Esophagus squamous epithelium (tissue), 4 donors: ENCODE results near the gene PHLDB2.

Experiments used
- POLR2A ChIP-seq, 4 donors: fragments of 450-650 bp; IDR thresholded peaks; one replicate each; pipeline ENCODE4 v1.6.1; 2017; ENCODE audit warnings: antibody characterized with exemption in 4 of 4, mild to moderate bottlenecking in 4 of 4, moderate library complexity in 3 of 4
- TF ChIP-seq, protein P1 (sequence below), 6 experiments: fragments of 450-650 bp in 4 of 6; fragments of 200-600 bp in 2 of 6; sonication (generic) in 2 of 6; IDR thresholded peaks; one replicate each; pipeline ENCODE4 v1.5.1; 2016 to 2019; ENCODE audit warnings: antibody characterized with exemption in 6 of 6, mild to moderate bottlenecking in 4 of 6, moderate library complexity in 4 of 6

DNA sequence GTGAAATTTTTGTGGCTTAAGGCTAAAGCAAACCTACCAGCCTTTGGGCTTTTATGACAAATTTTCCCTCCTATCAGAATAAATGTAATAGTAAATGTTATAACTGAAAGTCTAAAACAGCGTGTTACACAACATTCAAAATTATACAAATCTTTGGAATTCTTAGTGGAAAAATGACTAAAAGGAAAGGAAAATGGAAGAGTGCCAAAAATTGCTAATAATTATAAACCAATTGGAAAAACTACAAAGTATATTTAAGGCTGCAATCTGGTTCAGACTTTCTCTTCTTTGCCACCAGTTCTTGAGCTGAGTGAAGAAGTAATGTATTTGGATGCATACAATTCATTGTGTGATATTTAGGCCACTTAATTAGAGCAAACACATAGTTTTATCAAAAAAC, 45.6 kb upstream of the PHLDB2 start:
- TF ChIP-seq, protein P1, sequence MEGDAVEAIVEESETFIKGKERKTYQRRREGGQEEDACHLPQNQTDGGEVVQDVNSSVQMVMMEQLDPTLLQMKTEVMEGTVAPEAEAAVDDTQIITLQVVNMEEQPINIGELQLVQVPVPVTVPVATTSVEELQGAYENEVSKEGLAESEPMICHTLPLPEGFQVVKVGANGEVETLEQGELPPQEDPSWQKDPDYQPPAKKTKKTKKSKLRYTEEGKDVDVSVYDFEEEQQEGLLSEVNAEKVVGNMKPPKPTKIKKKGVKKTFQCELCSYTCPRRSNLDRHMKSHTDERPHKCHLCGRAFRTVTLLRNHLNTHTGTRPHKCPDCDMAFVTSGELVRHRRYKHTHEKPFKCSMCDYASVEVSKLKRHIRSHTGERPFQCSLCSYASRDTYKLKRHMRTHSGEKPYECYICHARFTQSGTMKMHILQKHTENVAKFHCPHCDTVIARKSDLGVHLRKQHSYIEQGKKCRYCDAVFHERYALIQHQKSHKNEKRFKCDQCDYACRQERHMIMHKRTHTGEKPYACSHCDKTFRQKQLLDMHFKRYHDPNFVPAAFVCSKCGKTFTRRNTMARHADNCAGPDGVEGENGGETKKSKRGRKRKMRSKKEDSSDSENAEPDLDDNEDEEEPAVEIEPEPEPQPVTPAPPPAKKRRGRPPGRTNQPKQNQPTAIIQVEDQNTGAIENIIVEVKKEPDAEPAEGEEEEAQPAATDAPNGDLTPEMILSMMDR (IDR thresholded peaks at IDR 0.05), result no peak
- no peak for TF ChIP-seq POLR2A (IDR thresholded peaks at IDR 0.05)
